GM19452 (cell line): ENCODE results near the gene CBX4.
A peak's percentile ranks its signal among the peaks of the same experiment; 100 is the strongest.

Source experiments
- ATAC-seq: cut with Tn5 transposase; IDR thresholded peaks from one replicate; pipeline ENCODE4 v1.9.1; 2021; ENCODE audit not compliant: unreplicated experiment

Gene CBX4

DNA sequence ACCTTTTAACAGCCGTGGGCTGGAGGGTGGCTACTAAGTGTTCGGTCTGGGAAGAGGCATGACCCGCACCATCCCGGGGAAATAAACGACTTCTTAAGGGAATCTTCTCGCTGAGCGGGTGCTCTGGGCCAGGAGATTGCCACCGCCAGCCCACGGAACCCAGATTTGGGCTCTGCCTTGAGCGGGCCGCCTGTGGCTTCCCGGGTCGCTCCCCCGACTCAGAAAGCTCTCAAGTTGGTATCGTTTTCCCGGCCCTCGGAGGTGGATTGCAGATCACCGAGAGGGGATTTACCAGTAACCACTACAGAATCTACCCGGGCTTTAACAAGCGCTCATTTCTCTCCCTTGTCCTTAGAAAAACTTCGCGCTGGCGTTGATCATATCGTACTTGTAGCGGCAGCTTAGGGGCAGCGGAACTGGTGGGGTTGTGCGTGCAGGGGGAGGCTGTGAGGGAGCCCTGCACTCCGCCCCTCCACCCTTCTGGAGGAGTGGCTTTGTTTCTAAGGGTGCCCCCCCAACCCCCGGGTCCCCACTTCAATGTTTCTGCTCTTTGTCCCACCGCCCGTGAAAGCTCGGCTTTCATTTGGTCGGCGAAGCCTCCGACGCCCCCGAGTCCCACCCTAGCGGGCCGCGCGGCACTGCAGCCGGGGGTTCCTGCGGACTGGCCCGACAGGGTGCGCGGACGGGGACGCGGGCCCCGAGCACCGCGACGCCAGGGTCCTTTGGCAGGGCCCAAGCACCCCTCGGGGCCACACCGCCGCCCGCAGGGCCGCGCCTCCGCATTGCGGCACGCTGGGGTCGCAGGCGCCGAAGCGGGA is 3.6 kb upstream of the CBX4 start:
- ATAC-seq = no peak

DNA sequence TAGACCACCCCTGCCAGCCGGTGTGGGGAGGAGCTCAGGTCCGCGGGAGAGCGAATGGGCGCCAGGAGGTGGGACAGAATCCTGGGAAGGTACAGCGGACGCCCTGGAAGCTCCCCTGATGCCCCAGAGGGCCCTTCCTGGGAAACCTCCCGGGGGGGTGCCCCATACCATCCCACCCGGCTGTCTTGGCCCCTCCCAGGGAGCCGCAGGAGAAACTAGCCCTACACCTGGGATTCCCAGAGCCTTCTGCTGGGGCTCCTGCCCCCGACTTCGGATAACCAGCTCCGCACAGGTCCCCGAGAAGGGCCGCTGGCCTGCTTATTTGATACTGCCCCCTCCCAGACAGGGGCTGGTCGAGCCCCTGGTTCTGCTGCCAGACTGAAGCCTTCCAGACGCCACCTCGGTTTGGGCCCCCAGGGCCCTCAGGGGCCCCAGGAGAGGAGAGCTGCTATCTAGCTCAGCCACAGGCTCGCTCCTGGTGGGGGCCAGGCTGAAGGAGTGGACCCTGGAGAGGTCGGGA is 3.0 kb upstream of the CBX4 start:
- ATAC-seq = no peak

GRCh38 chr17:79841369-79842135 is 2.3 kb upstream of the CBX4 start:
- ATAC-seq = no peak

DNA sequence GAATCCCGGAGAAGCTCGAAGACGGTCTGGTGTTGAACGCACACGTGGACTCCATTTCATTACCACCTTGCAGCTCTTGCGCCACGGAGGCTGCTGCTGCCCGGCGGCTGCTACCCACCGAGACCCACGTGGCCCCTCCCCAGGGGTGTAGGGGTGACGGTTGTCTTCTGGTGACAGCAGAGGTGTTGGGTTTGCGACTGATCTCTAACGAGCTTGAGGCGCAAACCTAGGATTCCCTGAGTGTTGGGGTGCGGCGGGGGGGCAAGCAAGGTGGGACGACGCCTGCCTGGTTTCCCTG is 1.7 kb upstream of the CBX4 start:
- no peak for ATAC-seq

DNA sequence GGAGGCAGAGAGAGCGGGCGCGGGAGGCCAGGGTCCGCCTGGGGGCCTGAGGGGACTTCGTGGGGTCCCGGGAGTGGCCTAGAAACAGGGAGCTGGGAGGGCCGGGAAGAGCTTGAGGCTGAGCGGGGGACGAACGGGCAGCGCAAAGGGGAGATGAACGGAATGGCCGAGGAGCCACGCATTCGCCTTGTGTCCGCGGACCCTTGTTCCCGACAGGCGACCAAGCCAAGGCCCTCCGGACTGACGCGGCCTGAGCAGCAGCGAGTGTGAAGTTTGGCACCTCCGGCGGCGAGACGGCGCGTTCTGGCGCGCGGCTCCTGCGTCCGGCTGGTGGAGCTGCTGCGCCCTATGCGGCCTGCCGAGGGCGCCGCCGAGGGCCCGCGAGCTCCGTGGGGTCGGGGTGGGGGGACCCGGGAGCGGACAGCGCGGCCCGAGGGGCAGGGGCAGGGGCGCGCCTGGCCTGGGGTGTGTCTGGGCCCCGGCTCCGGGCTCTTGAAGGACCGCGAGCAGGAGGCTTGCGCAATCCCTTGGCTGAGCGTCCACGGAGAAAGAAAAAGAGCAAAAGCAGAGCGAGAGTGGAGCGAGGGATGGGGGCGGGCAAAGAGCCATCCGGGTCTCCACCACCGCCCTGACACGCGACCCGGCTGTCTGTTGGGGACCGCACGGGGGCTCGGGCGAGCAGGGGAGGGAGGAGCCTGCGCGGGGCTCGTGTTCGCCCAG is 1.2 kb upstream of the CBX4 start:
- ATAC-seq = no peak

DNA sequence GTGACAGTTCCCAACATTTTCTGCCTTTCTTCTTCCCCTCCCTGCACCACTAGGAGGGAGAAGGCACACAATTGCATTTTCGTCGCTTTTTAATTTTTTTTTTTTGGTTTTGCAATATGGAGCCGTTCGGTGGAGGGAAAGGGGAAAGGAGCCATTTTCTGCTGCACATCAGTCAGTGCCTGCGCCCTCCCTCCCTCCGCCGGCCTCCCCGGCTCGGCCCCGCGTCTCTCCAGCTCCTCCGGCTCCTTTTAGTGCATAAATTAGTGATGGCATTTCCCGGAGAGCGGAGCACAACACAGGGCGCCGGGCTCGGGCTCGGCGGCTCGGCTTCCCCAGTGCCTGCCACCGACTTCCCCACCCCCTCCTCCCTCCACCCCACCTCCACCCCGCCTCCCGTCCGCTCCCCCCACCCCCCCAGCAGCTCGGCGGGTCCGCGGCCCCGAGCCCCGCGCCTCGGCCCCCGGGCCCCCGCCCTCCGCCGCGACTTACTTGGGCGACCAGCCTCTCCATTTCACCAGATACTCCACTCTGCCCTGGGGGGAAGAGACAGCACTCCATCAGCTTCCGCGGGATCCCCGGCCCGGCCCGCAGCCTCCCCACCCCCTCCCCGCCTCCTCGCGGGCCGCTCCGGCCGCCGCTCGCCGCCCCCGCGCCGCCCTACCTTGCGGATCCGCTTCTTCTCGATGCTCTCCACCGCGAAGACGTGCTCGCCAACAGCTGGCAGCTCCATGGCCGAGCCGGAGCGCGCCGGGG is 542 bp downstream of the CBX4 start:
- peak; percentile 12 for ATAC-seq

DNA sequence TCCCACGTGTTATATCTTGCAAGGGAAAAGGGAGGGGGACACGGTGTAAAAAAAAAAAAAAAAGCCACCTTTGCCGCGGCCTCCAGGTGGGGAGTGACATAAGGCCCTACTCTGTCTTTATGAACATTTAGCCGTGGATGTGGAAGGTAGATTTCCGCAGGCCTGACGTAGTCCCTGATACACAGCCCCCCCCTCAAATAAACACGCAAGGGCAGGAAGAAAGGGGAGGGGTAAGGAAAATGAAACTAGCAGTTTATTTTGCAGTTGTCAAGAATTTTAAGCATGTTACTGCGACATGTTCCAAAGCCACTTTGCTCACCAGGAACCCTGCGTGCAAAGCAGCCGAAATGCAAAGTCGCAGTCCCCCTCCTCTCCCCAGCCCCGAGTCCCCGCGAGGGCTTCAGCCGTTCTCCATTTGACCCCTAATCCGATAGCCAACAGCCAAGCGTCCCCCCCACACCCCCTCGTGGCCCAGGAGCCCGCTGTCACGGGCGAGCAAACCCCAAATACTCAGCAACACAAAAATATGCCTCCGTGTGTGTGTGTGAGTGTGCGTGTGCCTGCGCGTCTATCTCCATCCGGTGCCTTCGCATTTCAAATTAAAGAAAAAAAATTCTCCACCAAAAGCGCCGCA is 1.2 kb downstream of the CBX4 start:
- no peak for ATAC-seq

DNA sequence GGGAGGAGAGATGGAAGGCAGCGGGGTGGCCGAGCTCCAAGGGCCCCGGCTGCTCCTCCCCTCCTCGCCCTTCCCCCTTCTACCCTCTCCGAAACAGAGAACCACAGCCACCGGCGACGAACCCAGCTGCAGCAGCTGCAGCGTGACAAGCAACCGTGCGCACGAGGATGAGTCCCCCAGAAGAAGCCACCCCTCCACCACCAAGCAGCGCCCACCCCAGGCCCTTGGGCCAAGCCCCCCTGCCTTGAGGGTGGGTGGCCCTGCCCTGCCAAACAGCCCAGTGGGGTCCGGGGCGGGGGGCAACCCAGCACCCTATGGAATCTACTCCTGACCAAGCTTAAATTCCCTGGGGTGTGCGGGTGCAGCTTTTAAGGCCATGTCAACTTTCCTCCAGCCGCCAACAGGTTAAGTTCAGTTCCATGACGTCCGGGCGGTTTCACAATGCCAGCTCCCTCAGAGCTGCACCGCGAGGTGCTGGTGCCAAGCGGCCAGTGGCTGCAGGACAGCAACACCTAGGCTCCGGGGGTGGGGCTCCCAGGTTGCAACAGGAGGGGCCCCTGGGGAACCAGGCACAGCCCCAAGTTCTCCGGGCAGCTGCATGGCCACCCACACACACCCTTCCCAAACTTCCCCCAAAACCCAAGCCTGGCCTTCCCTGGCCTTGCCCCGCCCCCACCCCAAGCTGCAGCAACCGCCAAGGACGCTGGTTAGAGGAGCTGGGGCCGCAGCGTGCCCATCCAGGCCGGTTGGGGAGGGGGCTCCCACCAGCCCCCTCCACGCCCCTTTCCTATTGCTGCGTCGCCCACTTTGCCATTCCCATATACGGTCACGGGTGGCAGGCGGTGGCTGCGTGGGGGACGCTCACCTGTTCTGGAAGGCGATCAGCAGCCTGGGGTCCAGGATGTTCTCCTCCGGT is 2.0 kb downstream of the CBX4 start:
- ATAC-seq = no peak

DNA sequence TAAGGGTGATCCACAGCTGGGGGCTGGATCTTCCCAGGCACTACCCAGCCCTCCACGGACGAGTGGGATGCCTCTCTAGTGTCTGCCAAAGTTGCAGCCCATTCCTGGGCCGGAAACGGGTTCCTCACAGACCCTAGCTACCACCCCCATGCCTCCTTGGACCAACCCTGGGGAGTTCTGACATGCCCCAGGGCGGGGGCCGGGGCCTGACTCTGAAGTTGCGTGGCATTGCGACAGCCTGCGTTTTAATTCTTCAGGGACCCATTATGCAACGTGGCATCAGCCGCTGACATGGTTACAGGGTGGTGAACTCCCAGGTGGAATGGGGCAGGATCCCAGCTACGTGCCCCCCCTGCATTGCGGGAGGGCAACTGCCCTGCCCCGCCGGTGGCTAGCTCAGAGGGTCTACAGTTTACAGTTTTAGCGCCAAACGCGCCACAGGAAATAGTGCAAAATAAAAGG is 2.7 kb downstream of the CBX4 start:
- ATAC-seq = no peak

GRCh38 chr17:79835953-79836509 is 3.2 kb downstream of the CBX4 start:
- ATAC-seq = no peak

- ATAC-seq = no peak
These were observed 3.8 kb downstream of the CBX4 start for GRCh38 chr17:79835470-79835899.

- no peak for ATAC-seq
These were observed 4.4 kb downstream of the CBX4 start for GRCh38 chr17:79834565-79835469.

- no peak for ATAC-seq
These were observed 5.3 kb downstream of the CBX4 start for GRCh38 chr17:79833744-79834564.

GRCh38 chr17:79833110-79833450 is 6.2 kb downstream of the CBX4 start:
- no peak for ATAC-seq

DNA sequence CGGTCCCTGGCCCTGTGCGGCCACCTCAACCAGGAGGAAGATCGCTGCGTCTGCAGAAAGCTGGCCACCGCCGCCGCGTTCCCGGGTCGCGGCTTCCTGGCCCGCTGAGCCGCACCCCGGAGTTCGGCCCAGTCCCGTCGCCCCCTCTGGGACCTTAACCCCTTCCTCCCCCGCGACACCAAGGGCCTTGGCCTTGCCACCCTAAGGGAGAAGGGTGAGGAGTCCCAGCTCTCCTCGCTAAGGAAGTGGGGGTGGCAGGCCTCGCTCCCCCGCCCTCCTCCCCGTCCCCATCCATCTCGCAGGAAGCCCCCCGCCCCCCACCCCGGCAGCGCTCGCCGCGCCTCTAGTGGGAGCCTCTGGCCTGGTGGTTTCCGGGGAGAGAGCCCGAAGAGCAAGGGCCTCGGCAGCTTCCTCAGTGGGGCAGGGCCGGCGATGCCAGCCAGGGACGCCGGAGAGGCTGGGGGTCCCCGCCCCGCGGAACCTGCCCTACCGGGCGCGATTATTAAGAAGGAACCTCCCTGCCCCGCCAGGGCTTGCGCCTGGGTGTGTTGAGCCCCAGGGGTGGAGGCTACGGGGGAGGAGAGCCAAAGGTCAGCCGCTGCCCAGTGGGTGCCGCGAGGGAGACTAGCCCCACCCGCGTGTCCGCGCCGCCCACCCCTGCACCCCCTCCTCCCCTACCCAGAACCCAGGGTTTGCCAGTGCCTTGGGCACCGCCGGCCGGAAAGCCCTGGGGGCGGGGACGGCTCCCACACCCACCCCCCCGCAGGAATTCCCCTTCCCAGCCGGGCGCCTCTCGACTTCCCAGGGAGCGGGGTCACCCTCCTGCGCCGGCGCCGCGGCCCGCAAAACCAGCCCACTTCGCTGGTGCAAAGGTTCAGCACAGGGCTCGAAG is 6.8 kb downstream of the CBX4 start:
- no peak for ATAC-seq
